Keratinocyte (primary cell): Measurements from ENCODE around the gene MYCBP2. TPM values are rescaled to one million over a fixed set of nuclear protein-coding genes. Genes with fewer than 3 reads are reported as not detected.

Experiments used
- DNase-seq: peaks from one replicate; pipeline ENCODE4 v3.0.0-alpha.2; 2011; ENCODE audit warnings: low read depth, missing footprints, low spot score
- FAIRE-seq: peaks from 2 replicates; lab custom pipeline; 2011; peaks lifted over from hg19 to GRCh38; lab: Jason Lieb, UNC
- H2AFZ ChIP-seq: 2 replicates; pipeline ENCODE4 v1.6.0; 2012; ENCODE audit warnings: low read length, control low read depth, inconsistent platforms; ENCODE audit not compliant: control insufficient read depth
- H3K27ac ChIP-seq: 2 replicates; pipeline ENCODE4 v1.5.1; 2011; ENCODE audit warnings: low read length; ENCODE audit not compliant: control insufficient read depth, insufficient read depth
- H3K27me3 ChIP-seq: 3 replicates; pipeline ENCODE4 v1.6.0; 2011; ENCODE audit warnings: low read length; ENCODE audit not compliant: control insufficient read depth, insufficient read depth; ENCODE audit errors: extremely low read depth
- H3K36me3 ChIP-seq, 2 experiments: 2 replicates in 1 of 2; 3 replicates in 1 of 2; pipeline ENCODE4 v1.5.1; 2011; ENCODE audit warnings: low read length in 2 of 2, mild to moderate bottlenecking in 1 of 2; ENCODE audit not compliant: control insufficient read depth in 2 of 2, insufficient read depth in 2 of 2; ENCODE audit errors: extremely low read depth in 1 of 2
- H3K4me1 ChIP-seq: 3 replicates; pipeline ENCODE4 v1.5.1; 2011; ENCODE audit warnings: low read length; ENCODE audit not compliant: control insufficient read depth, insufficient read depth; ENCODE audit errors: extremely low read depth
- H3K4me2 ChIP-seq: 3 replicates; pipeline ENCODE4 v1.6.0; 2011; ENCODE audit warnings: low read depth, low read length; ENCODE audit not compliant: control insufficient read depth, insufficient read depth; ENCODE audit errors: extremely low read depth
- H3K4me3 ChIP-seq, 3 experiments: fragments of 200-600 bp in 1 of 3; sonication (generic) in 1 of 3; 2 replicates in 2 of 3; 3 replicates in 1 of 3; pipeline ENCODE4 v1.5.1; 2011 to 2016; ENCODE audit warnings: low read length in 3 of 3, mild to moderate bottlenecking in 3 of 3, control low read depth in 2 of 3, inconsistent platforms in 1 of 3, low read depth in 1 of 3, mixed read lengths in 1 of 3, mixed run types in 1 of 3, moderate library complexity in 1 of 3; ENCODE audit not compliant: control insufficient read depth in 2 of 3, insufficient read depth in 2 of 3; ENCODE audit errors: extremely low read depth in 1 of 3
- H3K79me2 ChIP-seq: 2 replicates; pipeline ENCODE4 v1.6.0; 2012; ENCODE audit warnings: low read length; ENCODE audit not compliant: control insufficient read depth, insufficient read depth
- H3K9ac ChIP-seq: 3 replicates; pipeline ENCODE4 v1.6.0; 2011; ENCODE audit warnings: low read length; ENCODE audit not compliant: control insufficient read depth, insufficient read depth; ENCODE audit errors: extremely low read depth
- H3K9me1 ChIP-seq: 3 replicates; pipeline ENCODE4 v1.6.0; 2011; ENCODE audit warnings: low read length; ENCODE audit not compliant: control insufficient read depth, insufficient read depth; ENCODE audit errors: extremely low read depth
- H3K9me3 ChIP-seq: 2 replicates; pipeline ENCODE4 v1.5.1; 2012; ENCODE audit warnings: low read depth, low read length; ENCODE audit not compliant: control insufficient read depth
- H4K20me1 ChIP-seq: 3 replicates; pipeline ENCODE4 v1.6.0; 2011; ENCODE audit warnings: low read length; ENCODE audit not compliant: control insufficient read depth, insufficient read depth; ENCODE audit errors: extremely low read depth
- CTCF ChIP-seq, 3 experiments: IDR thresholded peaks in 1 of 3; conservative IDR thresholded peaks in 1 of 3; optimal IDR thresholded peaks in 1 of 3; 2 replicates in 2 of 3; 3 replicates in 1 of 3; pipeline versions ENCODE3 to v1.5.1; 2011; ENCODE audit warnings: low read length in 3 of 3, mild to moderate bottlenecking in 3 of 3, moderate library complexity in 2 of 3, control low read depth in 1 of 3, inconsistent platforms in 1 of 3; ENCODE audit not compliant: insufficient read depth in 2 of 3; ENCODE audit errors: extremely low read depth in 1 of 3
- EZH2 ChIP-seq: IDR thresholded peaks from one replicate; pipeline ENCODE4 v1.6.1; 2012; ENCODE audit warnings: inconsistent platforms, mild to moderate bottlenecking, low read length, moderate library complexity
- dilution Hi-C: fragments of 300-500 bp; cut with MboI; formaldehyde crosslinking; loops from one replicate; pipeline ENCODE4 v1.7.0; 2020; ENCODE audit warnings: low sequenced_read_pairs; ENCODE audit not compliant: extremely low pct_ligation_motif_present
- polyA plus RNA-seq, 5 experiments: library from polyadenylated mRNA; depleted of rRNA in 3 of 5; stranded (reverse) in 3 of 5; stranded (forward) in 1 of 5; unstranded in 1 of 5; fragments of >200 nt; gene quantifications; 1 replicate in 1 of 5; 2 replicates in 3 of 5; 3 replicates in 1 of 5; pipeline versions ENCODE4 v1.2.1 to v1.2.3, GENCODE V29; 2011 to 2012; ENCODE audit warnings: missing spikeins in 2 of 5, low read depth in 1 of 5, low replicate concordance in 1 of 5

MYCBP2 gene
- polyA plus RNA-seq, 1 donor (not counting 4 experiments of a cell fraction or from before 2014, with no cell fraction given) = 43.8 TPM

GRCh38 chr13:77036279-77036678 lies 290.6 kb downstream of the MYCBP2 start:
- dilution Hi-C loops = no loop called here

GRCh38 chr13:77034881-77035280 lies 292.0 kb downstream of the MYCBP2 start:
- Histone ChIP-seq H3K36me3 (no peaks in the 10 kb centered on the region), H2AFZ (no peak overlapping the region), H3K27ac (no peak overlapping the region), H4K20me1 (no peaks in the 10 kb centered on the region), H3K4me1 (no peaks in the 10 kb centered on the region), H3K9me3 (no peaks in the 10 kb centered on the region), H3K27me3 (no peaks in the 10 kb centered on the region), H3K9me1 (no peaks in the 10 kb centered on the region), H3K4me2 (no peak overlapping the region), H3K79me2 (no peaks in the 10 kb centered on the region), H3K9ac (no peak overlapping the region), H3K4me3 (no peak overlapping the region)
- dilution Hi-C loops = no loop called here
- DNase-seq = no peak
- peak; percentile 80 for FAIRE-seq
- no peak for TF ChIP-seq CTCF (optimal IDR thresholded peaks at IDR 0.05 in 1 of 3, IDR thresholded peaks at IDR 0.05 in 1 of 3, conservative IDR thresholded peaks at IDR 0.05 in 1 of 3; ENCODE audit: extremely low read depth in 1 of 3, insufficient read depth in 2 of 3, low read length in 3 of 3)
- TF ChIP-seq EZH2 = no peak

More at GRCh38 chr13:77036279-77036678, 290.6 kb downstream of the MYCBP2 start:
- no peak for DNase-seq
- H3K27ac ChIP-seq = no peak overlapping the region
- H2AFZ ChIP-seq = no peak overlapping the region
- H3K9me1 ChIP-seq = no peaks in the 10 kb centered on the region
- no peaks in the 10 kb centered on the region for H3K36me3 ChIP-seq
- no peak overlapping the region for H3K9ac ChIP-seq
- no peaks in the 10 kb centered on the region for H3K4me1 ChIP-seq
- no peaks in the 10 kb centered on the region for H4K20me1 ChIP-seq
- no peak overlapping the region for H3K4me3 ChIP-seq
- no peak overlapping the region for H3K4me2 ChIP-seq
- TF ChIP-seq CTCF (optimal IDR thresholded peaks at IDR 0.05 in 1 of 3, IDR thresholded peaks at IDR 0.05 in 1 of 3, conservative IDR thresholded peaks at IDR 0.05 in 1 of 3; ENCODE audit: extremely low read depth in 1 of 3, insufficient read depth in 2 of 3, low read length in 3 of 3) = no peak
- TF ChIP-seq EZH2 = no peak
- no peak for FAIRE-seq
- H3K79me2 ChIP-seq = no peaks in the 10 kb centered on the region
- no peaks in the 10 kb centered on the region for H3K27me3 ChIP-seq
- no peaks in the 10 kb centered on the region for H3K9me3 ChIP-seq
